Activated CD4-positive, alpha-beta T cell treated with anti-CD3 and anti-CD28 coated beads, Interleukin-2, amount 50 U/mL, for 4 hours (primary cell): ENCODE measurements around the gene GUK1.
A peak's percentile ranks its signal among the peaks of the same experiment; 100 is the strongest.
"Not testable (repeated sequence)": the region's sequence is repeated elsewhere in the genome, so short reads cannot be mapped to it uniquely, and the experiment has no call there.

Source experiments
- DNase-seq, 2 experiments: peaks; one replicate each; pipeline ENCODE4 v3.0.0-alpha.2; 2020

Gene GUK1

DNA sequence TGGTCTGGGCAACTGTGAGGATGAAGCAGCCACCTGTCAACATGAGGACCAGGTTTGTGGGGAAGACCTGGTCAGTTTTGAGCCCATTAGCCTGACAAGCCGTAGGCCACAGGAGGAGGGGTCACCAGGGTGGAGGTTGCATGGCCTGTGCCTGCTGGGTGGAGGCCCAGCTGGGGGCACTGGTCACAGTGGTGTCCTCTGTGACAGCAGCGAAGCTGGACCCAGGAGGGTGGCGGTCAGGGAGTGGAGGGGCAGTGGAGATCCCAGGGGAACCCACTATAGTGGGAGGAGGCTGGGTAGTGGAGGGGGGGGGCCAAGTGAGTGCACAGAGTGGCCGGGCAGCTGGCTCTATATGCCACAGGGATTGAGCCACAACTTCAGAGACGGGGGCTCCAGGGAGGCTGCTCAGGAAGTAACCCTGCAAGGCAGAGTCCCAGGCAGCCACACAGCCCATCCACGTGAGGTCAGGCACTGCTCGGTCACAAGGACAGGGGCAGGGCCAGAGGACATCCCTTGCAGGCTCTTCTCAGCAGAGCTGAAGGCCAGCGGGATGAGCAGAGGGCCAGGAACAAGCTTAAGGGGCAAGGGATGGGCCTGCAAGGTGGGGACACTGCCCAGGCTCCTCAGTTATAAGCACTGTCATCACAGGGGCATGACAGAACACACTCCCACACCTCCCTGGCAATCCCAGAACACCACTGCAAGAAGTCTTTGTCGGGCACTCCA is 34.6 kb upstream of the GUK1 start:
- no peak for DNase-seq

DNA sequence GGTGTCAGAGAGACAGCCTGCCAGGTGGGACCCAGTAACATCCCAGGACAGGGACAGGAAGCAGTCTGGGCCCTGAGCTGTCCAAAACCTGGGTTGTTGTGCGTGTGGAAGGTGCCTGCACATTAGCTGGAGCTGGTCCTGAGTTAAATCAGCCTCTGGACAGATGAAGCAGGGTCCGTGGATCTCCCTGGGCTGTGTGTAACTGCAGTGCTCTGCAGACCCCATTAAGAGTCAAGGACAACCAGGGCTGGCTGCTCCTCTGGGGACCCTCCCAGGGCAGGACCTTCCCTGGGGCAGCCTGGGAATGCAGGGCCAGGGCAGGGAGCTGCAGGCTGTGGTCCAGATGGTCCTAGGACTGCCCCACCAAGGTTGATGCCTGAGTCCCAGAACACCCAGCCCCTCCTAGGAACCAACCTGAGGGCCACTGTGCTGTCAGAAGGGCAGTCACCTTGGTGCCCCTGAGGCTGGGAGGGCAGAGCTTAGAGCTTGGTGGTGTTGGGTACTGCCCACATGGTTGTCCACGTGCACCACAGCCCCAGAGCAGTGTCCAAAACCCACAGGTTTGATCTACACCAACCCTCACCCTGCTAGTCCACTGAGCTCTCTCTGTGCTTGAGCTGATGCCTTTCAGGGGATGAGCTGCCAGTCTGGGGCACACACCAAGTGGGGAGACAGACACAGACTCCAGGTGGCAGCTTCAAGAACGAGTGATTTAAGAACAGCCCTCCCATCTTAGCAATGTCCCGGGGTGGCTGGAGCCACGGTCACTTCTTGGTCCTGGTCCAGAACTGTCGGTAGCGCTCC is 33.9 kb upstream of the GUK1 start:
- no peak for DNase-seq

DNA sequence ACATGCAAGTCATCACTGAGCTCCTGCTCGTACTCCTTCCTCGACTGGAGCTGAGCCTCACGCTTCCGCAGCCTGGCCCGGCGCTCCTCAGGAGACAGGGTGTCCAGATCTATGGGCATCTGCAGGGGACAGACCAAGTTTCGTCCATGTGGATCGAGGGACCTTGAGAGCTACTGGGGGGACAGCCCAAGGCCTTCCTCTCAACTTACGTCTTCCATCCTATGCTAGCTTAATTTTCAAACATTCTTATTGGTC is 33.4 kb upstream of the GUK1 start:
- no peak for DNase-seq

- no peak for DNase-seq
Measured at GRCh38 chr1:228107636-228108035, 32.4 kb upstream of the GUK1 start.

DNA sequence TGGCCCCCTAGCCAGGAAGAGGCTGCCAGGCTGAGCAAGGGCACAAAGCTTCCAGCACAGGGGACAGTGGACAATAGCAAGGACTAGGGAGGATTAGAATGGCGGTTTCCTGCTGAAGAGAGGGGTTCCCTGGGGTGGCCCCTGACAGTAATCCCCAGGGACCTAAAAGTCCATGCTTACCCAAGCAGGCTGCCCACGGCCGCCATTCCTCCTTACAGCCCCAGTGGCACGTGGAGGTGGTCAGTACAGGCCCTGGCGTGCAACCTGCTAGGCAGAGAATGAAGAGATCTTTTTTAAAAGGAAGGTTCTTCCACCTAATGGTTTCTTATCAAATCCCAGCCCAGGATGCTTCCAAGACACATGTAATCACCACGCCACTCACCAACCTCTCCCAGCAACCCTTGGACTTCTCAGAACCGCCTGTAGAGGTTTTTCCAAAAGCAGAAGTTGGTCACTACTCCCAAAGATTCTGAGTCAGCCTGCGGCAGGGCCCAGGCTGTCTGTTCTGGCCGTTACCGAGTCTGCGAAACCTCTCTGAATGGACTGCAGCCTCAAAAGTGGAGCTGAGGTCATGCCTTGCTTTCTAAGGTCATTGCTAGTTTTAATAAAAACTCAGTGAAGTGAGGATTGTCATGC is 31.9 kb upstream of the GUK1 start:
- DNase-seq, result no peak

GRCh38 chr1:228108742-228109072 is 31.4 kb upstream of the GUK1 start:
- no peak for DNase-seq

DNA sequence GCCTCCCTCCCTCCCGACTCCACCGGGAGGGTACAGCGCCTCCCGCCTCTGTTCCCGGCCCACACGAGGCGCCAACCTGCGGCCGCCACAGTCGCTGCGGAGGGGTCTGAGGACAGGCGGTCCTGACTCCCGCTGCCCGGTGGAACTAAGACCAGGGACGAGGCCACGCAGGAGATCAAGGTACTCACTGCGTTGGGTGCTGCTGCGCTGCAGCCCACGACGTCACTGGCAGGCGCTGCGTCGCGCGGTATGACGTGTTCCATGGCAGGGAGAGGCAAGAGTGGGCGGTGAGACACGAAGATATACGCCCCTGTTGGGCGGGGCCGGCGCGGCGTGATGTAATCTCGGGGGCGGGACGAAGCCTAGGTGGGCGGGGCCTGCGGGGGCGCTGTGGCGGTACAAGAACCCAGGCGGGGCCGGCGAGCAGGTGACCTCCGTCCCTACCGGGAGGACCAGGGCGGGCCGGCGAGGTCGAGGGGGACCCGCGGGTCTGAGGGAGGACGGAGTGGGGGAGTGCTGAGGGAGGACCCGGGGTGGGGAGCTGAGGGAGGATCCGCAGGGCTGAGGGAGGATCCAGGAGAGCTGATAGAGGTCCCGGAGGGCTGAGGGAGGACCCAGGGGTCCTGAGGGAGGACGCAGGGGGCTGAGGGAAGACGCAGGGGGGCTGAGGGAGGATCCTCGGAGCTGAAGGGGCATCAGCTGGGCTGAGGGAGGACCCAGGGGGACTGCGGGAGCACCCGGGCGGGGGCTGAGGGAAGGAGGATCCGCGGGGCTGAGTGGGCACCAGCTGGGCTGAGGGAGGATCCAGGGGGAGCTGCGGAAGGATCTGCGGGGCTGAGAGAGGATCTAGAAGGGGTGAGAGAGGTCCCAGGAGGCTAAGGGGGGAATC is 30.8 kb upstream of the GUK1 start, which contains the start of gene MRPL55:
Gene MRPL55 (minus strand): TSS at position 227 of the 889 bp plus-strand sequence. CDS start 1,039 bp downstream, outside the sequence.
- DNase-seq, result peak; percentile 96 to 97

- no peak for DNase-seq
Measured at GRCh38 chr1:228109962-228110488, 30.1 kb upstream of the GUK1 start.

DNA sequence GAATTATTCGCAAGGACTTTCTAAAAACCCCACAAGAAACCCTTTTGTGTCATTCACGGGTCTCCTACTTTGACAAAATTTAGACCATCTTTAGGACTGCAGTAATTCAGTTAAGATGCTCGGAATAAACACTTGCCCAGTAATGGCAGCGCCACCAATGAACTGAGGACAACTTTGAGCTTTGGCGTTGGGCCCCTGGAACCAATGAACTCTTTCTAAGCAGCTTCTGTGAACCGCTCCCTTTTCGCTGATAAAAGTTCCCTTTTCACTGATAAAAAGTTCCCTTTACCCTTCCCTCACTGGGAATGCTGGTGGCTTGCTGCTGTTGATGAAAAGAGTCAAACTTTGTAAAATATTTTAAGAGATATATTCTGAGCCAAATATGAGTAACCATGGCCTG is 29.5 kb upstream of the GUK1 start:
- DNase-seq, result no peak

GRCh38 chr1:228111315-228111714 is 28.8 kb upstream of the GUK1 start:
- DNase-seq, result not testable (repeated sequence)

- no peak for DNase-seq
Measured at GRCh38 chr1:228112167-228112566, 27.9 kb upstream of the GUK1 start.

DNA sequence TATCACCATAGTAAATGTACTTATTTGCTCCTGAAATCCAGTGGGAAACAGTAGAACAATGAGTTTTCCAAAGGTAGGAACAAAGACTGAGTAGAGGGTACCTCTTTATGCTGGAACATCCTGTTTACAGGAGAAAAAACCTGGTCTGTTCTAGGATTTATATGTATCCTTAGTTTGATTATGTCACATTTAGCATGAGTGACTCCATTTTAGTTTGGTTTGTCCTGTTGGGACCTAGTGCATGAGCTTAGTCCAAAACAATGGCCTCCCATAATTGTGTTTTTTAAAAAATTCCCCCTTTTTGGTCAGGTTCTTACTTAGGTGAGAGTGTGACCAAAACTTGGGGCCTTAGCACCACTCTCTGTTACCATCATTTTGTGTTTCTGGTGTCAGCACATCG is 27.5 kb upstream of the GUK1 start:
- DNase-seq, result no peak

- DNase-seq, result no peak
Measured at GRCh38 chr1:228114827-228115226, 25.3 kb upstream of the GUK1 start.

DNA sequence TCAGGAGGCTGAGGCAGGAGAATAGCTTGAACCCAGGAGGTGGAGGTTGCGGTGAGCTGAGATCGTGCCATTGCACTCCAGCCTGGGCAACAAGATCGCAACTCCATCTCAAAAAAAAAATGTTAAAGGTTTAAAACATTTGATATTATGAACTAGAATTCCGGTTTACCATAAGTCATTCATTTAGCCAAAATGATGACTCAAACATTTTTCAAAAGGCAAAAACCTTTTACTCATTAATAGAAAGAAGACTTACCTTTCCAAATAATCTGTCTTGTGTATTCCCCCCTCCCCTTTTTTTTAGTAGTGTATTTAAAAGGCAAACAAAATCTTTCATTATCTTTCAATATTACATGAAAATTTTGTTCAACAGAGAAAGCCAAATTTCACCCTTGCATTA is 22.7 kb upstream of the GUK1 start:
- DNase-seq, result no peak

GRCh38 chr1:228118040-228118439 is 22.0 kb upstream of the GUK1 start:
- no peak for DNase-seq

- no peak for DNase-seq
Measured at GRCh38 chr1:228120351-228120750, 19.7 kb upstream of the GUK1 start.

- DNase-seq, result no peak
Measured at GRCh38 chr1:228120857-228121489, 19.1 kb upstream of the GUK1 start.

GRCh38 chr1:228122921-228123441 is 17.1 kb upstream of the GUK1 start:
- no peak for DNase-seq

DNA sequence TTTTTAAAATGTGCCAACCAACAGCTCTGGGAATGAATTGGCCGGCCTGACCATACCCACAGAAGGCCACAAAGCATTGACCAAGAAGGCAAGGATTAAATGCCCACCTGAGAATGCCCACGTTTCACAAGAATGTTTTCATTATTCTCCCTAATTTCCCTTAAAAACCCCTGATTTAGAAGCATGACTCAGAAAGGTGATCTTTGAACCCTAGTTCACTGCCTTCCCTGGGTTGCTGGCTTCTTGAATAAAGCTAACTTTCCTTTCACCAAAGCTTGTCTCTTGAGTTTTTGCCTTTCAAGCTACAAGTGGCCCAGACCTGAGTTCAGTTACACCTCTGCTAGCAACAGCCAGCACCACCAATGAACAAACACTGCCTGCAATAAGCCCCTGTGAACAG is 16.6 kb upstream of the GUK1 start:
- no peak for DNase-seq

- DNase-seq, result no peak
Measured at GRCh38 chr1:228125185-228125584, 14.9 kb upstream of the GUK1 start.

DNA sequence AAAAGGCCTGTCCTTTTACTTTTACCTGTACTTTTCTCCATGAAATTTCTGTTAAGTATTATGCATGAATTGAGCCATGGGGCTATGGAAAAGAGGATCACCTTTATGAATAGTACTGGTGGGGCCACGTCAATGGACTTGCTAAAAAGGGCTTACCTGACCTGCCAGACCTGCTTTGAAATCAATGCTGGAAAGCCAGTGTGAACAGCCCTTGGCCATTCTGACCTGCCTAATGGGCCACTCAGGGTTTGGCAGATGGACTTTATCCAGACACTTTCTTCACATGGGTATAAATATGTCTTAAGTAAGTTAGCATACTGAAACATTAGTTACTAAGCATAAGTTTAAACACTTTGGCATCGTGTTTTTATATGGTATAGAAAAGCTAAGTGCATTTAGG is 8.3 kb upstream of the GUK1 start:
- no peak for DNase-seq

DNA sequence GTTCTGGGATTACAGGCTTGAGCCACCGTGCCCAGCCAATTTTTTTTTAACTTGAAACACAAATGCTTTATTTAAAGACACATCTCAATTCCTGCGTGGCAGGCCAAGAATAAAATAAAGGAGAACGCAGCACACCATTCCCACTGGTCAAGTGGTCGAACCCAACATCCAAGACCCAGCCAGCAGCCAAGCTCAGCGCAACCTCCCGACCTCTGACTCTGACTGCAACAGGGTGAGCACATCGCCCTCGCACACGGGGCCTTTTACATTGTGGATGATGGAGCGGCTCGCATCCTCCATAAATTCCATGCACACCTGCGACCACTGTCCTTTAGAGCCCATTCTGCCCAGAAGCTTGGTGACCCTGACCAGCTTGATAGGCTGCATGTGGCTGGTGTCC is 5.5 kb upstream of the GUK1 start:
- no peak for DNase-seq
